H1 (cell line): Measurements from ENCODE around the gene OR11L1. TPM values are rescaled to one million over a fixed set of nuclear protein-coding genes. Genes with fewer than 3 reads are reported as not detected.

Experiments used
- RXRA ChIP-seq: IDR thresholded peaks from 2 replicates; pipeline ENCODE4 v1.6.1; 2011; ENCODE audit warnings: low read depth, mild to moderate bottlenecking, low read length, moderate library complexity; ENCODE audit not compliant: insufficient read depth
- SAP30 ChIP-seq: fragments of 300-600 bp; sonication (generic); IDR thresholded peaks from 2 replicates; pipeline ENCODE4 v1.7.1; 2012; ENCODE audit warnings: low read length, moderate library complexity, mild to moderate bottlenecking, inconsistent platforms; ENCODE audit not compliant: insufficient read depth, insufficient replicate concordance
- SUZ12 ChIP-seq: fragments of 200-600 bp; sonication (generic); IDR thresholded peaks from 2 replicates; pipeline ENCODE4 v1.6.1; 2012; ENCODE audit warnings: mild to moderate bottlenecking, inconsistent platforms, low read length, moderate library complexity, mixed read lengths
- polyA plus RNA-seq, 7 experiments: library from polyadenylated mRNA; depleted of rRNA in 3 of 7; stranded (reverse) in 5 of 7; unstranded in 2 of 7; fragments of >200 nt in 5 of 7; fragments of 200-250 nt in 2 of 7; gene quantifications; 1 replicate in 5 of 7; 2 replicates in 1 of 7; 4 replicates in 1 of 7; pipeline versions ENCODE4 v1.2.1 to v1.2.3, GENCODE V29; 2011 to 2013; ENCODE audit warnings: missing spikeins in 2 of 7, mixed read lengths in 2 of 7
- total RNA-seq: library from RNA; stranded (reverse); fragmentation: NEBNext Ultra II Directional; extraction: Animal tissue kit (Norgen Biotek cat#: 25700); gene quantifications from 2 replicates; pipeline ENCODE4 v1.2.1, GENCODE V29; 2021

The OR11L1 gene
- total and polyA plus RNA-seq, 2 of the 8 experiments (the other 6 are each of a cell fraction or from before 2014, with no cell fraction given): not detected

DNA sequence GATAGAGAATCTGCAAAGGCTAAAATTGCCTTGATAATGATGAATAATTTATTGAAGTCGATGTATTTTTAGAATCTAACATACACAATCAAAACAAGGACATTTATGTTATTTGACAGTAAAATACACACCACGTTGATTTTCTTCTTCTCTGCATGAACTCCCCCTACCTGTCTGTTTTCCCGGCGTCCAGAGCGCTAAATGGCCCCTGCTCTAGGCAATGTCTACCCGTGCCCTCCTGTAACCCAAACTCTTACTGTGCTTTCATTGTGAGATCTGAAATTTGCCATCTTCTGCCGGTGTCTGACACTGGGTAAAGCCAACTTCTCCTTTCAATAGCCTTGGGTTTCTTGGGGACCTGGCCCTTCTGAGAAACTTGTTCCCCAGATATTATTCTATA, 6.7 kb upstream of the OR11L1 start (continued):
- TF ChIP-seq SAP30 (no peak), SUZ12 (no peak), RXRA (no peak)
